Body of pancreas (tissue), 4 donors: ENCODE measurements around the gene ADAMTS6.

Experiments
- CTCF ChIP-seq, 7 experiments: fragments of 450-650 bp in 4 of 7; fragments of 200-600 bp in 3 of 7; sonication (generic) in 3 of 7; IDR thresholded peaks; one replicate each; pipeline ENCODE4 v1.5.1; 2016 to 2019; ENCODE audit warnings: antibody characterized with exemption in 7 of 7
- POLR2A ChIP-seq, 3 donors: fragments of 450-650 bp; IDR thresholded peaks; one replicate each; pipeline ENCODE4 v1.6.1; 2016; ENCODE audit warnings: antibody characterized with exemption in 3 of 3, mild to moderate bottlenecking in 2 of 3

GRCh38 chr5:65341835-65342234 is 139.9 kb downstream of the ADAMTS6 start:
- TF ChIP-seq CTCF (IDR thresholded peaks at IDR 0.05) = no peak
- no peak for TF ChIP-seq POLR2A (IDR thresholded peaks at IDR 0.05)
